OCI-LY3 (cell line): ENCODE data around the gene CNR1.
A peak's percentile ranks its signal among the peaks of the same experiment; 100 is the strongest.

Source experiments
- EZH2phosphoT487 ChIP-seq: fragments of 200-600 bp; shearing (Covaris generic); IDR thresholded peaks from 2 replicates; pipeline ENCODE4 v1.6.1; 2018; ENCODE audit warnings: antibody characterized with exemption, mixed run types, low read depth
- TF ChIP-seq, protein P1 (sequence below): fragments of 200-600, 300-600 bp; sonication (generic); IDR thresholded peaks from 2 replicates; pipeline ENCODE4 v1.5.1; 2014; ENCODE audit warnings: antibody characterized with exemption, low read length, low read depth

DNA sequence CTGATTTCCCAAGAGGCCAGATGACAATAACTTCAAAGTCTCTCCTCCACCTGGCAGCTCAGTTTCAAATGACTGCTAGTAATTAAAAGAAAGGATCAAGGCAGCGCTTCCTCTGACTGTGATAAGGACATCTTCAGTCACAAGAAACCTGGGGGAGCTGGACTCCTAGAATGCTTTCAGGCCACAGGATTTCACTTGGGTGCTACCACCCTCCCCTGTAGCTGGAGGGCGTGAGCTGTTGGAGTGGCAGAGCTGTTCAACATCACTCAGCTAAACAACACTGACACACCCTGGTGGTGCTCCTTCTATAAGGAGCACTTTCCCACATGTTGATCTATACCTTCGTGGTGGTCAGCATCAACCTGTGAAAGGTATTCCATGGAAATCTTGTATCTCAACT, 2.2 kb upstream of the CNR1 start:
- TF ChIP-seq, protein P1, sequence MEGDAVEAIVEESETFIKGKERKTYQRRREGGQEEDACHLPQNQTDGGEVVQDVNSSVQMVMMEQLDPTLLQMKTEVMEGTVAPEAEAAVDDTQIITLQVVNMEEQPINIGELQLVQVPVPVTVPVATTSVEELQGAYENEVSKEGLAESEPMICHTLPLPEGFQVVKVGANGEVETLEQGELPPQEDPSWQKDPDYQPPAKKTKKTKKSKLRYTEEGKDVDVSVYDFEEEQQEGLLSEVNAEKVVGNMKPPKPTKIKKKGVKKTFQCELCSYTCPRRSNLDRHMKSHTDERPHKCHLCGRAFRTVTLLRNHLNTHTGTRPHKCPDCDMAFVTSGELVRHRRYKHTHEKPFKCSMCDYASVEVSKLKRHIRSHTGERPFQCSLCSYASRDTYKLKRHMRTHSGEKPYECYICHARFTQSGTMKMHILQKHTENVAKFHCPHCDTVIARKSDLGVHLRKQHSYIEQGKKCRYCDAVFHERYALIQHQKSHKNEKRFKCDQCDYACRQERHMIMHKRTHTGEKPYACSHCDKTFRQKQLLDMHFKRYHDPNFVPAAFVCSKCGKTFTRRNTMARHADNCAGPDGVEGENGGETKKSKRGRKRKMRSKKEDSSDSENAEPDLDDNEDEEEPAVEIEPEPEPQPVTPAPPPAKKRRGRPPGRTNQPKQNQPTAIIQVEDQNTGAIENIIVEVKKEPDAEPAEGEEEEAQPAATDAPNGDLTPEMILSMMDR = peak; percentile 59
- no peak for TF ChIP-seq EZH2phosphoT487
